NCI-H146 treated with DMSO at 0.1 percent for 48 hours (cell line): ENCODE results near the gene CERCAM.
A peak's percentile ranks its signal among the peaks of the same experiment; 100 is the strongest.
"Not testable (repeated sequence)": the region's sequence is repeated elsewhere in the genome, so short reads cannot be mapped to it uniquely, and the experiment has no call there.

Experiments used
- DNase-seq: peaks from one replicate; lab custom pipeline; 2025; ENCODE audit not compliant: unreplicated experiment; lab: John Stamatoyannopoulos, UW

The CERCAM gene

DNA sequence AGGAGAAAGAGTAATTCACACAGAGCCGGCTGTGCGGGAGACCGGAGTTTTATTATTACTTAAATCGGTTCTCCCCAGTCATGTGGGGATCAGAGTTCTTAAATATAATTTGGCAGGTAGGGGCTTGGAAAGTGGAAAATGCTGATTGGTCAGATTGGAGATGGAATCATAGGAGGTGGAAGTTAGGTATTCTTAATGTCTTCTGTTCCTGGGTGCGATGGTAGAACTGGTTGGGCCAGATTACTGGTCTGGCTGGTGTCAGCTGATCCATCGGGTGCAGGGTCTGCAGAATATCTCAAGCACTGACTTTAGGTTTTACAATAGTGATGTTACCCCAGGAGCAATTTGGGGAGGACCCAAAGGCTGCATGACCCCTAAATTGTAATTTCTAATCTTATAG, 4.6 kb upstream of the CERCAM start:
- DNase-seq, result no peak

GRCh38 chr9:128416432-128417019, 4.1 kb upstream of the CERCAM start:
- DNase-seq, result no peak

- DNase-seq, result no peak
Measured at GRCh38 chr9:128419061-128419925, 1.4 kb upstream of the CERCAM start.

DNA sequence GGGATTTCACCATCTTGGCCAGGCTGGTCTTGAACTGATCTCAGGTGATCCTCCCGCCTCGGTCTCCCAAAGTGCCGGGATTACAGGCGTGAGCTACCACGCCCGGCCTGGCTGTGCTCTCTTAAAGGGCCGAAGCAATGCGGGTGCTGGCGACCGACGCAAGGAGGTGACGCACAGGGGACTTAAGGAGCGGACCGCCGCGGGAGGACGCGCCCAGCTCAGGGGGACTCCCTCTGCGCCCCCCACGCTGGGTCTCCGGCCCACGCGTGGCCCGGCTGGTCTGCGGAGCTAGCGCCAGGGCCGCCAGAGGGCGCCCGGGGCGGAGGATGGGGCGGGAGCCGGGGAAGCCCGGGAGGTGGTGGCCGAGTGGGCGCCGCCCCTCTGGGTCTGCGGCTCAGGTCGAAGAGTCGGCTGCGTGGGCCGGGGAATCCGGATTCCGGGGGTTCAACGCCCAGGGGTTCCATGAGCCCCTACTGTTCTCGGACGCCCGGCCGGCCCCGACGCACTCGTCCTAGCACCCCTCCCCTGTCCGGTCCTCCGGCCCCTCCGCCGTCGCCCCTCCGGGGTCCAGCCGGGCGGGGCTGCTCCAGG, 502 bp upstream of the CERCAM start:
- no peak for DNase-seq

GRCh38 chr9:128421482-128421996, 882 bp downstream of the CERCAM start:
- no peak for DNase-seq

DNA sequence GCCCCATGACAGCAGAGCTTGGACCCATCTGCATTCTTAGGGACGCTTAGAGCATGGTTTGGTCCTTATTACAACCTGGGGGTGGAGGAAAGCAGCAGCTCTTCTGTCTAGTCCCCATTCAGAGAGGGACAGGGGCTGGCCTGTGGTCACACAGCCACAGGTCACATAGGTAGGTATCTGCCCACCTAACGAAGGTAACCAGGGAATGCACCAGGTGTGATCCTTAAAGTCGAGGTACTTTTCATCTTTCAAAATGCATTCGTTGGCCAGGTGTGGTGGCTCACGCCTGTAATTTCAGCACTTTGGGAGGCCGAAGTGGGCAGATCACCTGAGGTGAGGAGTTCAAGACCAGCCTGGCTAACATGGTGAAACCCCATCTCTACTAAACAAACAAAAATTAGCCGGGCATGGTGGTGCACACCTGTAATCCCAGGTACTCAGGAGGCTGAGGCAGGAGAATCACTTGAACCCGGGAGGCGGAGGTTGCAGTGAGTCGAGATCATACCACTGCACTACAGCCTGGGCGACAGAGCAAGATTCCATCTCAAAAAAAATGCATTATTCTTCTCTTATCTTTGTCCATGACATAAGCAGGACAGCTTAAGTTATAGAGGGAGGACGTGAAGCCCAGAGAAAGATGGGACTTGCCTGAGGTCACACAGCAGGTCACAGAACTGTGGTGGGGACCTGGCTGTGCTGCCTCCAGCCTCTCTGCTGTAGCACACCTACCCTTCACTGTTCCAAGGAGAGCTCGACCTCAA, 1.5 kb downstream of the CERCAM start:
- not testable (repeated sequence) for DNase-seq

GRCh38 chr9:128422783-128423150, 2.1 kb downstream of the CERCAM start:
- no peak for DNase-seq

GRCh38 chr9:128423356-128423755, 2.7 kb downstream of the CERCAM start:
- DNase-seq, result not testable (repeated sequence)

- DNase-seq, result no peak
Measured at GRCh38 chr9:128424268-128424780, 3.7 kb downstream of the CERCAM start.

DNA sequence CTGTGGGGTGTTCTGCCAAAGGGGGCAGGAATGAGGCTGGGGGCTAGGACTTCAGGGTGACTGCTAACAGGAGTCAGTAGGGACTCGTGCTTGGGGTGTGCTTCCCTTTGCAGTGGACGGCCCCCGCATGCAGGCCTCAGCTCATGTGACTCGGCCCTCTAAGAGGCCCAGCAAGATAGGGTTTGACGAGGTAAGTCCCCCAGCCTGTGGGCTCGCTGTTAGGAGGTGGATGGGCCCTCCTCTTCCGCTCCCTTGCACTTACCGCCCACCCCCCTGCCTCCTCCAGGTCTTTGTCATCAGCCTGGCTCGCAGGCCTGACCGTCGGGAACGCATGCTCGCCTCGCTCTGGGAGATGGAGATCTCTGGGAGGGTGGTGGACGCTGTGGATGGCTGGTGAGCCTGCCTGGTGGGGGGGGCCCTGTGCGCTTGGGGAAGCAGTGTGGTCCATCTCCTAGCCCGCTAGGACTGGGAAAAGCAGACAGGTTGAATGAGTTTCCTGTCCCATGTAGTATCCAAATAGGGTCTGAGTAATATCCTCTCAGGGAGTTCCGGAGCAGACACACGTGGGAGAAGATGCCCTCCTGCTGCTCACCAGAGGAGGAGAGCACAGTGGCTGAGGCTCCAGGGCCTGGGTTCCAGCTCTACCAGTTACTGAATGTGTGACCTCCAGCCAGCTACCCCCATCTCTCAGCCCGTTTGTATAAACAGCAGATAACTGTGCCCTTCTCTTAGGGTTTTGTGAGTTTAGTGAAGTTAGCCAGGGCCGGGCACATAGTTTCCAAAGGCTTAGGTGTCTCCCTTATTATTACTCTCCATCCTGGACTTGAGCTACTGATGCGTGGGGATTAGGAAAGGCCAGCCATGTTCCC, 8.2 kb downstream of the CERCAM start:
- no peak for DNase-seq

- no peak for DNase-seq
Measured at GRCh38 chr9:128429513-128430086, 8.9 kb downstream of the CERCAM start.

DNA sequence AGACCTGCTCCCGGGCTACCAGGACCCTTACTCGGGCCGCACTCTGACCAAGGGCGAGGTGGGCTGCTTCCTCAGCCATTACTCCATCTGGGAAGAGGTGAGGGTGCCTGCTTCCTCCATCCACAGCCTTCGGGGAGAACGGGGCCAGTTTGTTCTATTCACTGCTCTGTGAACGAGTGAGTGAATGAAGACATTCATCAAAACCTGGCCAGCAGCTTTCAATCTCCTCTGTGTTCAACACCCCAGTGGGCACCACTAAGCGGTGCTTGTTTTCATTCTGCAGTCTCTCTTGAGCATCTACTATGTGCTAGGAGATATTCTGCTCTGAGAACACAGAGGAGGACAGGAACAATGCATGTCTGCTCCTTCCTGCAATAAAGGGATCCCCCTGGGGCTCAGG, 10.6 kb downstream of the CERCAM start:
- DNase-seq, result no peak

GRCh38 chr9:128434340-128434739, 13.7 kb downstream of the CERCAM start:
- no peak for DNase-seq

- DNase-seq, result no peak
Measured at GRCh38 chr9:128435611-128436010, 15.0 kb downstream of the CERCAM start.

GRCh38 chr9:128438343-128439109, 17.9 kb downstream of the CERCAM start:
- peak; percentile 29 for DNase-seq

DNA sequence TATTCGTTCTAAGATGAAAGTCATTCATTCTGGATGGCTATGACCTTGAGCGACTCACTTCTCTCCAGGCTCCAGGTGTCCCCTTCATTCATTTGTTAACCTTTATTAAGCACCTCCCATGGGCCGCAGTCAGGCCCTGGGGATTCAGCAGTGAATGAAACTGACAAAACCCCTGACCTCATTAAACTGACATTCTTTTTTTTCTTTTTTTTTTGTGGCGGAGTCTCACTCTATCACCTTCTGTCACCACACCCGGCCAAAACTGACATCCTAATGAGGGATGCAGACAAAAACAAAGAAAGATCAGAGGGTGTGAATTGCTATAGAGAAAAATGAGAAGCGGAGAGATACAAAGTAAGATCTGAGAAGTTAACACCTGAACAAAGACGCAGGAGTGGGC, 18.6 kb downstream of the CERCAM start:
- DNase-seq, result no peak

DNA sequence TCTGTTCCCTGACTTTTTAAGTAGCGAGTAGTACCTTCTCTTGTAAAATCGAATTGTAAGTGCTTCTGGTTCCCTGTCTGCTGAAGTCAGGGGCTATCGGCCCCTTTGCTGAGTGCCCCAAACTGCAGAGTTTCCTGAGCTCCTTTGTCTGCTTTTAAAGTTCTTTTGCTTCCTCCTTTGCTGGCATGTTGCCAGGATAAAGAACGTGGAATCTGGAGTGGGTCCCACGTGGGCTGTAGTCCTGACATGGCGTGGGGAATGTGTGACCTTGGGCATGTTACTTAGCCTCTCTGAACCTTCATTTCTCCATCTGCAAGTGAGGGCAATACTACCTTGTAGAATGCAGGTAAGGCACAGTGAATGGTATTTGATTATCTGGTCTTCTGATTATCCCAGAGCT, 21.5 kb downstream of the CERCAM start:
- DNase-seq, result no peak

DNA sequence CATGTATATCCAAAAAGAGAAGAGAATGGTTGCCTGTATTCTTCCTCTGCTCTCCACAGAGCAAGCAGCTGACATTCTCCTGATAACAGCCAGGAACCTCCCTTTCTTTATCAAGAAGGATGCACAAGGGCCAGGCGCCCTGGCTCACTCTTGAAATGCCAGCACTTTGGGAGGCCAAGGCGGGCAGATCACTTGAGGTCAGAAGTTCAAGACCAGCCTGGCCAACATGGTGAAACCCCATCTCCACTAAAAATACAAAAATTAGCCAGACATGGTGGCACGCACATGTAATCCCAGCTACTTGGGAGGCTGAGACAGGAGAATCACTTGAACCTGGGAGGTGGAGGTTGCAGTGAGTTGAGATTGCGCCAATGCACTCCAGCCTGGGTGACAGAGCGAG, 25.8 kb downstream of the CERCAM start:
- not testable (repeated sequence) for DNase-seq

- DNase-seq, result no peak
Measured at GRCh38 chr9:128448746-128449145, 28.1 kb downstream of the CERCAM start.
